Subcutaneous adipose tissue (tissue), 4 donors: Measurements from ENCODE around the gene S100PBP. TPM values are rescaled to one million over a fixed set of nuclear protein-coding genes. Genes with fewer than 3 reads are reported as not detected.

Experiments
- CTCF ChIP-seq: fragments of 450-650 bp; IDR thresholded peaks from one replicate; pipeline ENCODE4 v1.5.1; 2016; ENCODE audit warnings: low read depth, mild to moderate bottlenecking, control low read depth, antibody characterized with exemption, moderate library complexity
- total RNA-seq, 4 donors: library from RNA; depleted of rRNA; stranded (reverse); fragments of >200 nt; gene quantifications; one replicate each; pipeline ENCODE4 v1.1.0, GENCODE V29; 2016

S100PBP gene
- total RNA-seq, 4 donors from 2014 or later = 21.2 to 46.6 (median 37.3) TPM

- no peak for TF ChIP-seq CTCF
Measured at GRCh38 chr1:32892368-32893197, 75.1 kb downstream of the S100PBP start.

GRCh38 chr1:32893198-32894018 lies 76.0 kb downstream of the S100PBP start:
- no peak for TF ChIP-seq CTCF

GRCh38 chr1:32894019-32894600 lies 76.7 kb downstream of the S100PBP start:
- TF ChIP-seq CTCF = no peak

DNA sequence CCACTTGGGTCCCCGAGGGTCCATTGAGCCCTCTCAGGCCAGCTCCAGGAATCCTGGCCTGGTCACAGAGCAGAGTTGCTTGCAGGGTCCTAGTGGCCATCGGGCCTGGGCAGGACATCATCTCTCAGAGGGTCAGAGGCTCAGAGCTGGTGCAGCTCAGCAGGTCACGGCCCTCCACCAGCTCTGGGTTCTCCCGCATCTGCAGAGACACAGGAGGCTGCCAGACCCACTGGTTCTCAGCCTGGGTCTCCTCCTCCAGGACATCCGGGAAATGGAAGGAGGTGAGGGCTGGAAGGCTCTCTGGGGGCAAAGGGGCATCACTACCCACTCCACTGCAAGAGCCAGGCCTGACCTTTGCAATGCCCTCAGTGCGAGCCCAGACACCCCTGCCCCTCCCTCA lies 77.2 kb downstream of the S100PBP start:
- TF ChIP-seq CTCF = no peak

DNA sequence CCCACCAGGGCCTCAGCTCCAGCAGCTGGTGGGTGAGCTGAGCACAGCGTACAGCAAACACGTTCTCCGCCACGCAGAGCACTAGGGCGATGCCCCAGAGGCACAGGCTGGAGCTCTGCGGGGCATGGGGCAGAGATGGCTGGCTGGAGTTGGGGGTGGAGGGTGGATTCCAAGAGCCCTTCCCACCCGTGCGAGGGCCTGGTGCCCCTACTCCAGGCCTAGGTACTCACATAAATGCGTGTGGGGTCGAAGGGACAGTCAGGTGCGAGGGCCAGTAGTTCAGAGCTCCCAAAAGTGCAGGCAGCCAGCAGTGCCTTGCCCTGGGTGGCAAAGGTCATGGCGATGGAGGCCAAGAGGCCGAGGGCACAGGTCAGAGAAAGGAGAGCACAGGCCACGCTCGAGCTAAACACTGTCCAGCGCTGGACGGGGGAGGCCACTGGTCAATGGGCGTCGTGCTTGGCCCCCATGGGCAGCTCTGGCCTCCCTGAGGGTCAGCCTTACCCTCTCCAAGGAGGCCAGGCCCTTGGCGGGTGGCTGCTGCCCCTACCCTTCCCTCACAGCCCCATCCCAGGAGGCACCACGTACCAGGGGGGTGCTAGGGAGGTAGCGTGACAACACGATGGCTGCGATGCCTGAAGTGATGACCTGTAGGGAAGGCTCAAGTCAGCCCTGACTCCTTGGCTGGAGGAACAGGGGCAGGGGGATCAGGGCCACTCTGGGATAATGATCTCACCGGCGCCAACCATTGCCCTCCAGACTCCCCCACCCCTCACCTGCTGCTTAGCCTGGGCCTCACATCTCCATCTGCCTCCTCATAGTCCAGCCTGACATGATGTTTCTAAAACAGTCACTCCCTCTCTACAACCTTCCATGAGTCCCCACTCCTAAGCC lies 78.1 kb downstream of the S100PBP start:
- TF ChIP-seq CTCF = no peak

- TF ChIP-seq CTCF = no peak
Measured at GRCh38 chr1:32896451-32896850, 79.0 kb downstream of the S100PBP start.
